Neural cell (in vitro differentiated cells): ENCODE measurements around the gene PIGB. TPM values are rescaled to one million over a fixed set of nuclear protein-coding genes. Genes with fewer than 3 reads are reported as not detected.
"Not testable (repeated sequence)": the region's sequence is repeated elsewhere in the genome, so short reads cannot be mapped to it uniquely, and the experiment has no call there.

ENCODE experiments used
- H2AFZ ChIP-seq: fragments of 200-600, 300-800 bp; sonication (generic), shearing (Covaris generic); 2 replicates; pipeline ENCODE4 v1.6.0; 2014; ENCODE audit warnings: low read depth, mild to moderate bottlenecking, antibody characterized with exemption, low read length, moderate library complexity
- H3F3A ChIP-seq: fragments of 200-600 bp; shearing (Covaris generic); 2 replicates; pipeline ENCODE4 v1.6.1; 2016; ENCODE audit warnings: mild to moderate bottlenecking, moderate library complexity, mixed read lengths, antibody characterized with exemption, low read length; ENCODE audit not compliant: insufficient read depth, poor library complexity, severe bottlenecking
- H3K27ac ChIP-seq: fragments of 200-600, 300-800 bp; sonication (generic), shearing (Covaris generic); 2 replicates; pipeline ENCODE4 v1.5.1; 2014; ENCODE audit warnings: mild to moderate bottlenecking, low read length, moderate library complexity
- H3K27me3 ChIP-seq: fragments of 300-800, 200-600 bp; sonication (generic), shearing (Covaris generic); 2 replicates; pipeline ENCODE4 v1.6.0; 2014; ENCODE audit warnings: mild to moderate bottlenecking, low read depth, low read length, moderate library complexity; ENCODE audit not compliant: insufficient read depth
- H3K36me3 ChIP-seq: fragments of 300-800, 200-600 bp; sonication (generic), shearing (Covaris generic); 2 replicates; pipeline ENCODE4 v1.5.1; 2014; ENCODE audit warnings: mild to moderate bottlenecking, antibody characterized with exemption, low read length, moderate library complexity; ENCODE audit not compliant: insufficient read depth
- H3K4me2 ChIP-seq: fragments of 300-800, 200-600 bp; sonication (generic), shearing (Covaris generic); 2 replicates; pipeline ENCODE4 v1.6.0; 2014; ENCODE audit warnings: mild to moderate bottlenecking, low read length
- H3K4me3 ChIP-seq: fragments of 300-800, 200-600 bp; sonication (generic), shearing (Covaris generic); 2 replicates; pipeline ENCODE4 v1.5.1; 2014; ENCODE audit warnings: mild to moderate bottlenecking, low read length, moderate library complexity
- H3K79me2 ChIP-seq: fragments of 200-600 bp; shearing (Covaris generic); replicated peaks from 2 replicates; pipeline ENCODE4 v1.6.0; 2014; ENCODE audit warnings: mild to moderate bottlenecking, low read length, moderate library complexity; ENCODE audit not compliant: insufficient read depth
- H3K9ac ChIP-seq: fragments of 300-800, 200-600 bp; sonication (generic), shearing (Covaris generic); 2 replicates; pipeline ENCODE4 v1.6.1; 2016; ENCODE audit warnings: mild to moderate bottlenecking, low read length, mixed read lengths
- H3K9me2 ChIP-seq: fragments of 200-600 bp; shearing (Covaris generic); 2 replicates; pipeline ENCODE4 v1.6.1; 2016; ENCODE audit warnings: mild to moderate bottlenecking, low read length, mixed read lengths; ENCODE audit not compliant: insufficient read depth
- H3K9me3 ChIP-seq: fragments of 200-600, 300-800 bp; sonication (generic), shearing (Covaris generic); 2 replicates; pipeline ENCODE4 v1.6.1; 2016; ENCODE audit warnings: mild to moderate bottlenecking, mixed run types, low read length, moderate library complexity, mixed read lengths
- H4K20me1 ChIP-seq: fragments of 200-600 bp; shearing (Covaris generic); 2 replicates; pipeline ENCODE4 v1.6.1; 2016; ENCODE audit warnings: mild to moderate bottlenecking, mixed run types; ENCODE audit not compliant: insufficient read depth
- EP300 ChIP-seq: fragments of 450-650 bp; conservative IDR thresholded peaks from 2 replicates; pipeline ENCODE4 v1.6.1; 2014; ENCODE audit warnings: antibody characterized with exemption, mild to moderate bottlenecking, moderate library complexity; ENCODE audit not compliant: poor library complexity, severe bottlenecking
- EZH2 ChIP-seq: fragments of 200-600, 300-800 bp; shearing (Covaris generic), sonication (generic); IDR thresholded peaks from 2 replicates; pipeline ENCODE4 v1.6.1; 2014; ENCODE audit warnings: antibody characterized with exemption, low read length, borderline replicate concordance, mild to moderate bottlenecking; ENCODE audit not compliant: insufficient read depth, poor library complexity, severe bottlenecking
- MXI1 ChIP-seq: fragments of 450-650 bp; conservative IDR thresholded peaks from 2 replicates; pipeline ENCODE4 v1.6.1; 2014; ENCODE audit warnings: antibody characterized with exemption, mild to moderate bottlenecking; ENCODE audit not compliant: poor library complexity, severe bottlenecking
- POLR2AphosphoS5 ChIP-seq: IDR thresholded peaks from 2 replicates; pipeline ENCODE4 v1.6.1; 2012
- RAD21 ChIP-seq: fragments of 450-650 bp; conservative IDR thresholded peaks from 2 replicates; pipeline ENCODE4 v1.6.1; 2014; ENCODE audit warnings: antibody characterized with exemption, mild to moderate bottlenecking, moderate library complexity
- SMC3 ChIP-seq: fragments of 450-650 bp; conservative IDR thresholded peaks from 2 replicates; pipeline ENCODE4 v1.6.1; 2014; ENCODE audit warnings: antibody characterized with exemption, mild to moderate bottlenecking, moderate library complexity; ENCODE audit not compliant: poor library complexity
- TAF1 ChIP-seq: IDR thresholded peaks from 2 replicates; pipeline ENCODE4 v1.6.1; 2012; ENCODE audit warnings: low read depth
- polyA plus RNA-seq: library from polyadenylated mRNA; depleted of rRNA; stranded (reverse); fragments of >200 nt; gene quantifications from 2 replicates; pipeline ENCODE4 v1.2.3, GENCODE V29; 2014
- TF ChIP-seq, protein P1 (sequence below): IDR thresholded peaks from 2 replicates; pipeline ENCODE4 v1.6.1; 2012; ENCODE audit warnings: borderline replicate concordance
- TF ChIP-seq, protein P2 (sequence below): fragments of 450-650 bp; IDR thresholded peaks from 2 replicates; pipeline ENCODE4 v1.5.1; 2014; ENCODE audit warnings: antibody characterized with exemption, mild to moderate bottlenecking, moderate library complexity; ENCODE audit not compliant: poor library complexity, severe bottlenecking

Gene PIGB
- polyA plus RNA-seq, 1 donor from 2014 or later: 8.1 TPM

DNA sequence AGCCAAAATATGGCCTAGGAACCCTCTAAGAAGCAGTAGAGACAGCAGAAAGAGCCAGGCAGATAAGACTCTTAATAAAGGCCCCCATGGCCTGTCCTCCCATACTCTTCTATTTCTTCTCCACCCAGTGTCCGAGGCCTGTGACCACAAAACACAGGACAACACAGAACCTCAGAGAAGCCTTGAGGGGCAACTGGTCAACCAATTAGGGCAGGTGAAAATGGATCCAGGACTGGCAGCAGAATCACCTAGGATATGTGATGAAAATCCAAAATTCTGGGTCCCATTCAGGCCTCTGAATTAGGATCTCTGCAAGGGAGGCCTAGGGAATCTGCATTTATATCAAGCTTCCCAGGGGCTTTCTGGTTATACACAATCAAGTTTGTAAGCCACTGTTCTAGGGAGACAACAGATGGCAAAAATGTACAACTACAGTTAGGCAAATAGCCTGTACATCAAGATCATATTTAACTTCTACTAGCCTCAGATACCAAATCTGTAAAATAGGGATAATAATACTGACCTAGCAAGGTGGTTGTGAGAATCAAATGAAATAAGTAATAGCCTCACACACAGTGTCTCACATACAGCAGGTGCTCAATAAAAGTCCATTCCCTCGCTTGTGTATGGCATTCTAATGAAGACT lies 39.8 kb upstream of the PIGB start:
- no peak overlapping the region for H3K4me3 ChIP-seq
- no peak overlapping the region for H3K4me2 ChIP-seq
- TF ChIP-seq, protein P1, sequence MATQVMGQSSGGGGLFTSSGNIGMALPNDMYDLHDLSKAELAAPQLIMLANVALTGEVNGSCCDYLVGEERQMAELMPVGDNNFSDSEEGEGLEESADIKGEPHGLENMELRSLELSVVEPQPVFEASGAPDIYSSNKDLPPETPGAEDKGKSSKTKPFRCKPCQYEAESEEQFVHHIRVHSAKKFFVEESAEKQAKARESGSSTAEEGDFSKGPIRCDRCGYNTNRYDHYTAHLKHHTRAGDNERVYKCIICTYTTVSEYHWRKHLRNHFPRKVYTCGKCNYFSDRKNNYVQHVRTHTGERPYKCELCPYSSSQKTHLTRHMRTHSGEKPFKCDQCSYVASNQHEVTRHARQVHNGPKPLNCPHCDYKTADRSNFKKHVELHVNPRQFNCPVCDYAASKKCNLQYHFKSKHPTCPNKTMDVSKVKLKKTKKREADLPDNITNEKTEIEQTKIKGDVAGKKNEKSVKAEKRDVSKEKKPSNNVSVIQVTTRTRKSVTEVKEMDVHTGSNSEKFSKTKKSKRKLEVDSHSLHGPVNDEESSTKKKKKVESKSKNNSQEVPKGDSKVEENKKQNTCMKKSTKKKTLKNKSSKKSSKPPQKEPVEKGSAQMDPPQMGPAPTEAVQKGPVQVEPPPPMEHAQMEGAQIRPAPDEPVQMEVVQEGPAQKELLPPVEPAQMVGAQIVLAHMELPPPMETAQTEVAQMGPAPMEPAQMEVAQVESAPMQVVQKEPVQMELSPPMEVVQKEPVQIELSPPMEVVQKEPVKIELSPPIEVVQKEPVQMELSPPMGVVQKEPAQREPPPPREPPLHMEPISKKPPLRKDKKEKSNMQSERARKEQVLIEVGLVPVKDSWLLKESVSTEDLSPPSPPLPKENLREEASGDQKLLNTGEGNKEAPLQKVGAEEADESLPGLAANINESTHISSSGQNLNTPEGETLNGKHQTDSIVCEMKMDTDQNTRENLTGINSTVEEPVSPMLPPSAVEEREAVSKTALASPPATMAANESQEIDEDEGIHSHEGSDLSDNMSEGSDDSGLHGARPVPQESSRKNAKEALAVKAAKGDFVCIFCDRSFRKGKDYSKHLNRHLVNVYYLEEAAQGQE: no peak
- TF ChIP-seq SMC3 (no peak), MXI1 (no peak), POLR2AphosphoS5 (no peak), TAF1 (no peak), EZH2 (no peak), EP300 (no peak), RAD21 (no peak)
- TF ChIP-seq, protein P2, sequence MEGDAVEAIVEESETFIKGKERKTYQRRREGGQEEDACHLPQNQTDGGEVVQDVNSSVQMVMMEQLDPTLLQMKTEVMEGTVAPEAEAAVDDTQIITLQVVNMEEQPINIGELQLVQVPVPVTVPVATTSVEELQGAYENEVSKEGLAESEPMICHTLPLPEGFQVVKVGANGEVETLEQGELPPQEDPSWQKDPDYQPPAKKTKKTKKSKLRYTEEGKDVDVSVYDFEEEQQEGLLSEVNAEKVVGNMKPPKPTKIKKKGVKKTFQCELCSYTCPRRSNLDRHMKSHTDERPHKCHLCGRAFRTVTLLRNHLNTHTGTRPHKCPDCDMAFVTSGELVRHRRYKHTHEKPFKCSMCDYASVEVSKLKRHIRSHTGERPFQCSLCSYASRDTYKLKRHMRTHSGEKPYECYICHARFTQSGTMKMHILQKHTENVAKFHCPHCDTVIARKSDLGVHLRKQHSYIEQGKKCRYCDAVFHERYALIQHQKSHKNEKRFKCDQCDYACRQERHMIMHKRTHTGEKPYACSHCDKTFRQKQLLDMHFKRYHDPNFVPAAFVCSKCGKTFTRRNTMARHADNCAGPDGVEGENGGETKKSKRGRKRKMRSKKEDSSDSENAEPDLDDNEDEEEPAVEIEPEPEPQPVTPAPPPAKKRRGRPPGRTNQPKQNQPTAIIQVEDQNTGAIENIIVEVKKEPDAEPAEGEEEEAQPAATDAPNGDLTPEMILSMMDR: no peak

DNA sequence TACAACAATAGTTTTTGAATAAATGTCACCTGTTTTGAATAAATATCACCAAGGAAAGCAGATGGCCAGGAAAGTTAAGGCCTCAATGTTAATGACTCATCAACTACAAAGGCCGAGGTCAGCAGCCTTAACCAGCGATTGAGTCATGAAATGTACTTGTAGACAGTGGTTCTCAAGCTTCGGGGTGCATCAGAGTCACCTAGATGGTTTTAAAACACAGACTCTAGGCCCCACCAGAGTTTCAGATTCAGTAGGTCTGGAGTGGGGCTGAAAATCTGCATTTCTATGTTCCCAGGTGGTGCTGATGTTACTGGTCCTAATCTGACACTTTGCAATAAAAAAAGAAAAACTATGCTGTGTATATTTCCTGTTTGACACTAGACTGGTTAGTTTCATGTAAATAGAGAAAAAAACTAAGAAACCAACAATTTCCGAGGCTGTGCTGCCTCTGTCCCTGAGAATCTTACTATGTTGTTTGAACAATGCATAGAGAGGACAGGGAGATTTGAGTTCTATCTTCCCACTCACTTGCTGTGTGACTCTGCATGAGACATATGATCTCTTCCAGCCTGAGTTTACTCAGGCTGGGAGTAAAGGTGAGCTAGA lies 39.2 kb upstream of the PIGB start:
- Histone ChIP-seq H4K20me1 (no peaks in the 10 kb centered on the region), H3K27ac (no peak overlapping the region), H3K36me3 (no peaks in the 10 kb centered on the region), H3K27me3 (no peaks in the 10 kb centered on the region), H3F3A (no peaks in the 10 kb centered on the region), H2AFZ (no peak overlapping the region), H3K9me2 (no peaks in the 10 kb centered on the region), H3K9me3 (no peaks in the 10 kb centered on the region), H3K9ac (no peak overlapping the region), H3K4me2 (no peak overlapping the region), H3K4me3 (no peak overlapping the region), H3K79me2 (no peaks in the 10 kb centered on the region)
- TF ChIP-seq, protein P1: no peak
- TF ChIP-seq EZH2: no peak
- no peak for TF ChIP-seq EP300
- no peak for TF ChIP-seq SMC3
- TF ChIP-seq MXI1: no peak
- no peak for TF ChIP-seq RAD21
- TF ChIP-seq, protein P2: no peak
- no peak for TF ChIP-seq TAF1
- no peak for TF ChIP-seq POLR2AphosphoS5

More for the DNA sequence above, 39.8 kb upstream of the PIGB start:
- H3K27ac ChIP-seq: no peak overlapping the region
- H4K20me1 ChIP-seq: no peaks in the 10 kb centered on the region
- H3K36me3 ChIP-seq: no peaks in the 10 kb centered on the region
- no peak overlapping the region for H3K9ac ChIP-seq
- no peaks in the 10 kb centered on the region for H3K9me2 ChIP-seq
- H3K9me3 ChIP-seq: no peaks in the 10 kb centered on the region
- no peaks in the 10 kb centered on the region for H3F3A ChIP-seq
- H2AFZ ChIP-seq: no peak overlapping the region
- H3K27me3 ChIP-seq: no peaks in the 10 kb centered on the region
- H3K79me2 ChIP-seq: no peaks in the 10 kb centered on the region

DNA sequence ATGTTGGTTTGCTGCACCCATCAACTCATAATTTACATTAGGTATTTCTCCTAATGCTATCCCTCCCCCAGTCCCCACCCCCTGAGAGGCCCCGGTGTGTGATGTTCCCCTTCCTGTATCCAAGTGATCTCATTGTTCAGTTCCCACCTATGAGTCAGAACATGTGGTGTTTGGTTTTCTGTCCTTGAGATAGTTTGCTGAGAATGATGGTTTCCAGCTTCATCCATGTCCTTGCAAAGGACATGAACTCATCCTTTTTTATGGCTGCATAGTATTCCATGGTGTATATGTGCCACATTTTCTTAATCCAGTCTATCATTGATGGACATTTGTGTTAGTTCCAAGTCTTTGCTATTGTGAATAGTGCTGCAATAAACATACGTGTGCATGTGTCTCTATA lies 38.4 kb upstream of the PIGB start:
- H3K9me2 ChIP-seq, H3K9ac ChIP-seq, H3K4me3 ChIP-seq, H3K4me2 ChIP-seq, H3K27me3 ChIP-seq, H3F3A ChIP-seq, H3K9me3 ChIP-seq, H3K79me2 ChIP-seq, H3K36me3 ChIP-seq, H2AFZ ChIP-seq, H3K27ac ChIP-seq, H4K20me1 ChIP-seq: not testable (repeated sequence)
